NCI-H146 (cell line): ENCODE measurements around the gene ATP6V1F.
A peak's percentile ranks its signal among the peaks of the same experiment; 100 is the strongest.

Source experiments
- DNase-seq: peaks from one replicate; lab custom pipeline; 2025; lab: John Stamatoyannopoulos, UW

The ATP6V1F gene

DNA sequence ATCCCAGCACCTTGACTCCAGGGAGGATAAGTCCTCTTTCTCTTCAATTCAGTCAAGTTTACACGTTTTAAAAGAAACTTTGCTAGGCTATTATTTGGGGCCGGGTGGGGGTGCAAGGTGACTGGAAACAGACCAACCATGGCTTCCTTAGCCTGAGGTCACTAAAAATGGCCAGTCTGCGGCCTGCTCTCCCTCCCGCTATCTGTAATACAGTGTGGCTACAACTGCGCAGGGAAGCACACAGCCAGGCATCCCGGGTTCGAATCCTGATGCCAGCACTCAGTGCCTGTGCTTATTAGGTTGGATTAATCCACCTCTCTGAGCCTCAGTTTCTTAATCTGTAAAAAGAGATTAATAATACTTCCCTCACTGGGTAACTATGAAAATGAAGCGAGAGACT, 19.5 kb downstream of the ATP6V1F start:
- DNase-seq = no peak

DNA sequence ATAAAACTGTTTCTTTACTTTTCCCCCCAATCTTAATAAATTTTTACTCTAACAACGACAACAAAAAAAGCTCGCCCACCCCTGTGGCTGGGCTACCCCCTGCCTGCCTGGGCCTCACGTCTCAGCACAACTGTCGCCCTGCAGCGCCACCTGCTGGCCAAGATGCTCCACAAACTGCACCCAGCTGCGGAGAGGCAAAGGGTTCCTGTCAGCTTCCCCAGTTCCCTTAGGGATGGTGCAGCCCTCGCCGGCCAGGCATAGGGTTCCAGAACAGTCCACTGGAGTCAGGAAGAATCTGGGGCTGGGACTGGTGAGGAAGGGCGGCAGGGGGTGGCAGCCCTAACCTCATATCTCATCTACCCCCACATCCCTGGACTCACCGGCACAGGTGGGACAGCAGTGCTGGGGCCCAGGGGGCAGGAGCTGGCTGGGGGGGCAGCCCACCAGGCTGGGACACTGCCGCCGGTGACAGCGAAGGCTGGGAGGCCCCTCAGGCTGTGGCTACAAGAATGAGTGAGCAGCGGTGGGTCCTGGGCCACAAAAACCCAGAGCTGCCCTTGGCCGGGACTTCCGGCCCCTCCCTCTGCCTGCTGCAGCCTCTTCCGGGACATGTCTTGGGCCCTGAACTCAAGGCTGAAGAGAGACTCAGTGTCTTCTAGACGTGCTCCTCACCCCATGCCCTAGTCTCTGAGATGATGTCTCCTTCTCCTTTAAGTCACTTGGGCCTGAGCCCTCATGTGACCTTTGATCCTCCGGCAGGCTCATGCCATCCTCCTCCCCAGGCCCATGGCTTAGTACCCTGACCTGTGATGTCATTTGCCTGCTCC, 21.2 kb downstream of the ATP6V1F start:
- peak; percentile 39 for DNase-seq

DNA sequence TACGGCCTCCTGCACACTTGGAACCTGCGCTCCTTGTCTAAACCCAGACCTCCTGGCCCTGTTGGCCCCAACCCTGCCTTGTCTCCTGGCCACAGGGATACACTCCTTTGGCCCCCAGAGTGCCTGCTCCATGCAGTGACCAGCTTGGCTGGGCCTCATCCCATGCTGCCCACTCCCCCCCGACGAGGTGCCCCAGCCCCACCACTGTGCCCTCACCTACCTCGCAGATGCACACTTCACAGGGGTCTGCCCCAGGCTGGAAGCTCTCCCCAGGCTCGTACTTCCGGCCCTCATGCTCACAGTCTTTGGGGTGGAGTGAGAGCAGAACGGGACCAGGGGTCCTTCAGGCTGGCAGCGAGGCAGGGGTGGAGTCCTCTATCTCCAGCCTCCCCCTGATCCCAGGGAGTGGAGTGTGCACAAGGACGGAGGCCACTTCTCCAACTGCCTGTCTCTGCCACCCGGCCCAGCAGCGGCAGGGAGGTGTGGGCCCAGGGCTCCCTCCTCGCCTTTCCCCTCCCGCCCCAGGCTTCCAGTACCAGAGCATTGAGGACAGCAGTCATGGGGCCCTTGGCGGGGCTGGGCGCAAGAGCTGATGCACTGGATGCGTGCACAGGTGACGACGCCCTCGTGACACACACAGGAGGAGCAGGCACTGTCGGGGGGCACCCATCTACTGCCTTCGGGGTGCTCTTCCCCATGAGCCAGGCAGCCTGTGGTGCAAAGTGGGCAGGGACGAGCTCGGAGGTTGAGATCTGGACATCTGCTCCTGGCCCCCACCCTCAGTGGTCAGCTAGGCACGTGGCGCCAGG, 22.1 kb downstream of the ATP6V1F start:
- no peak for DNase-seq

DNA sequence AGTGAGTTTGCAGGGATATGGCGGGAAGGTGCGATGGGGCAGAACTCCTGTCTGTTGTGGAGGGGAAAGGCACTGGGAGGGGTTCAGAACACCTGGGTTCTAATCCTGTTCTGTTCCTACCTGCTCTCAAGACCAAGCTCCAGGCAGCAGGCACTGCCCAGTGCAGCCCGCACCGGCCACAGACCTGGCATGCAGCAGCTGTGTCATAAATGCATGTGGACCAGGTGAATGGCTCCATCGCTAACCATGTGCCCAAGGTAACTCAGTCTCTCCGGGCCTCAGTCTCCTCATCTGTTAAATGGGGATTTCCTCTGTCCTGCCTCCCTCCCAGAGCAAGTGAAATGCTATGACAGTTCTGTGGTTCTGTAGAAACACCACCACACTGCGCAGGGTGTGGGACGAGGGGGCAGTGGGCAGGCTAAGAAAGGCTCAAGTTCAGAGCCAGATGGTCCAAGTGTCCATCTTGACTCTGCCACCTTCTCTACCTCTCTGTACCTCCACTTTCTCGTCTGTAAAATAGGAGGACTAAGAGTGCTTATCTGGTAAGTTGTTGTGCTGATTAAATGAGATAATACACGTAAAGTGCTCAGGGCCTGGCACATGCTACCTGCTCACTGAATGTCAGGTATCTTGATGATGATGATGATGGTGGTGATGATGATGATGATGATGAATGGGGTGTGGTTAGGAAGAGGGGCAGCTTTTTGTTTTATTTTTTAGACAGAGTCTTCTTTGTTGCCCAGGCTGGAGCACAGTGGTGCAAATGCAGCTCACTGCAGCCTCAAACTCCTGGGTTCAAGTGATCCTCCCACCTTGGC, 22.9 kb downstream of the ATP6V1F start:
- no peak for DNase-seq

DNA sequence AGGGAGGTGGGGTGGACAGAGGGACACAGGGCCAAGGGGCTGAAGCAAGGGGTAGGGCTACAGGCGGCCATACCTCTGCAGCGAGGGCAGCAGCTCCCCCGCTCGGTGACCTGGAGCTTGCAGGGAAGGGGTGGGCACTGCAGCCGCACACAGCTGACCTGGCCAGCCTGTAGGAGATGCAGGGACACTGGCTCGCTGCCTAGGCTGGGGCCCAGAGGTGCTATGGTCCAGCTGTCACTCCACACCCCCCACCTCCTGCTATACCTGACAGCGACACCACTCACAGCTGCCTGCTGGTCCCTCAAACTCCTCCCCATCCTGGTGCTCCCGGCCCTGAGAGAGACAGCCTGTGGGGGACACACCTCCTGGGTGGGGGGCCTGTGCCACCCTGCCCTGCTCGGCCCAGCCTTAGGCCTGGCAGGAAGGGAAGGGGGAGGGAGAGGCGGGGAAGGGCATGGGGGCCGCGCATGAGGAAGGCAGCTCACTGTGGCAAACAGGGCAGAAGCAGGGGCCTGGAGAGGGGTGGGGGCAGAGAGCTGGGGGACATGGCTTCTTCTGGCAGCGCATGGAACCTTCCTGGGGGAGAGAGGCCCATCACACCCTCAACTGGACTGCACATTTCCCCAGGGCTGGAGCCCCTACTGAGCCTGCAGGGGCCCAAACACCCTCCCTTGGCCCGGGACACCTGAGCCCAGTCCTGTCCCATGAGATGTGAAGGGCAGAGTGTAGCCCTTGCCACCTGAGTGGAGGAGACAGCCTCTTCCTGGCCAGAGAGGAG, 23.9 kb downstream of the ATP6V1F start:
- no peak for DNase-seq

DNA sequence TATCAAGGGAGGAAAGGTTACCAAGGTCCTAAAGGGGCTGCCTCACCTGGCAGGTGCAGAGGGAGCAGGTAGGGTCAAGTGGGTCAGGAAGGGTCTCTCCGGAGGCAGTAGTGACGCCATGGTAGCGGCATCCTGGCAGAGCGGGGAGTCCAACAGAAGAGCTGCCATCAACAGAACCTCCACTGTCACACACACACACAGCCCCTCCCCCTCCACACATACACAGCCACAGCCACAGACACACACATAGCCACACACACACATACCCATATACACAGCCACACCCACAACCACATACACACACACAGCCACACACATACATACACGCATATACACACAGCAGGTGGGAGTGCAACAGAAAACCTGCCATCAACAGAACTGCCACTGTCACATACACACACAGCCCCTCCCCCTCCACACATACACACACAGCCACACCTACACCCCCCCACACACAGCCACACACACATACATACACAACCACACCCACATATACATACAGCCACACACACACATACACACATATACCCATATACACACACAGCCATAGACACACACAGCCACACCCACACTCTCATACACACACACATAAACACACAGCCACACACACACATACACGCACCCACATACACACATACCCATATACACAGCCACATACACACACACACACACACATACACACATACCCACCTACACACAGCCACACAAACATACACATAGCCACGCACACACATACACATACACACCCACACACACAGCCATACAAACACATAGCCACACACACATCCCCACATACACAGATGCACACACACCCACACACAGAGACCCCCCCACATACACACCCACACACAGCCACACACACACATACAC, 24.7 kb downstream of the ATP6V1F start:
- DNase-seq = peak; percentile 34

DNA sequence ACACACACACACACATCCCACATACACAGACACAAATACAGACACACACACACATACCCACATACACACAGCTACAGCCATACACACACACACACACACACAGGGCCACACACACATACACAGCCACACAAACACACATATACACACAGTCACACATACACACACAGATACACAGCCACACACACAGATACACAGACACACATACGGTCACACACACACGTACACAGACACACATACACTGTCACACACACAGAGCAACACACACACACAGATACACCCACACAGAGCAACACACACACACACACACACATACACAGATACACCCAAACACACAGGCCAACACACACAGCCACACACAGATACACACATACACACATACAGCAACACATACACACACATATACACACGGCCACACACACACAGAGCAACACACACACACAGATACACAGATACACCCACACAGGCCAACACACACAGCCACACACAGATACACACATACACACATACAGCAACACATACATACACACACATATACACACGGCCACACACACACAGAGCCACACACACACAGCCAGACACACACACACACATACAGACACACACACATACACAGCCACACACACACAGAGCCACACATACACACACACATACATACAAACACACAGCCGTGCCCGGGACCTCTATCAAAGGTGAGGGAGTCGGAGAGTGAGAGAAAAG, 25.5 kb downstream of the ATP6V1F start:
- DNase-seq = no peak

DNA sequence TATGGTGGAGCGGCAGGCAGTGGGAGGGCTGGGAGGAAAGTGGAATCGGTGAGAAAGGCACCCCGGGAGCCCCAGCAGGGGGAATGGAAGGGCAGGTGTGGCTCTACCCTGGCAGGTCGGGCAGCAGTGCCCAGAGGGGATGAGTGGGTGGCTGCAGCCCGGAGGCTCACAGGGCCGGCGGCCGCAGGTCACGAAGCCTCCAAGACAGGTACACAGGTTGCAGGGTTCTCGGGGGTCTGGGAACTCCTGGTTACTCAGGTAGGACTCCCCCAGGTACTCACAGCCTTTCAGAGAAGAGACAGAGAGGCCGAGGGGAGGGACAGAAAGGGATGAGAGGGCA, 26.1 kb downstream of the ATP6V1F start:
- DNase-seq = peak; percentile 84

DNA sequence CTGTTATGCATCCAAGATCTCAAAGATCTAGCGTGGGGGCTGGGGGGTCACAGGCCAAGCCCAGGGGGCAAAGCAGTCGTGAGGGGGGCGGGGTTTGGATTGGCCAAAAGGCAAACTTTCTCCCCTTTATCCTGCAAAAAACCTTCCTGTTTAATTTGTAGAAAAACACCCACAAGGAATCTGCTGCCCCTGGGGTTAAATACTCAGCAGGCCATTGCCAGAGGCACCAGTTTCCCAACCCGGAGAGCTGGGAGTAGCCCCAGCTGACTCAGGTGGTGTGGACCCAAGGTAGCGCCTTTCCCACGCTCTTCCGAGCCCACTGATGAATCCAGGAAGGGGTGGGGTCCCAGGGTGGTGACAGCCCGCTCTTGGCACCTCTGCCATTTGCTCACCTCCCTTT, 26.5 kb downstream of the ATP6V1F start:
- DNase-seq = peak; percentile 62

DNA sequence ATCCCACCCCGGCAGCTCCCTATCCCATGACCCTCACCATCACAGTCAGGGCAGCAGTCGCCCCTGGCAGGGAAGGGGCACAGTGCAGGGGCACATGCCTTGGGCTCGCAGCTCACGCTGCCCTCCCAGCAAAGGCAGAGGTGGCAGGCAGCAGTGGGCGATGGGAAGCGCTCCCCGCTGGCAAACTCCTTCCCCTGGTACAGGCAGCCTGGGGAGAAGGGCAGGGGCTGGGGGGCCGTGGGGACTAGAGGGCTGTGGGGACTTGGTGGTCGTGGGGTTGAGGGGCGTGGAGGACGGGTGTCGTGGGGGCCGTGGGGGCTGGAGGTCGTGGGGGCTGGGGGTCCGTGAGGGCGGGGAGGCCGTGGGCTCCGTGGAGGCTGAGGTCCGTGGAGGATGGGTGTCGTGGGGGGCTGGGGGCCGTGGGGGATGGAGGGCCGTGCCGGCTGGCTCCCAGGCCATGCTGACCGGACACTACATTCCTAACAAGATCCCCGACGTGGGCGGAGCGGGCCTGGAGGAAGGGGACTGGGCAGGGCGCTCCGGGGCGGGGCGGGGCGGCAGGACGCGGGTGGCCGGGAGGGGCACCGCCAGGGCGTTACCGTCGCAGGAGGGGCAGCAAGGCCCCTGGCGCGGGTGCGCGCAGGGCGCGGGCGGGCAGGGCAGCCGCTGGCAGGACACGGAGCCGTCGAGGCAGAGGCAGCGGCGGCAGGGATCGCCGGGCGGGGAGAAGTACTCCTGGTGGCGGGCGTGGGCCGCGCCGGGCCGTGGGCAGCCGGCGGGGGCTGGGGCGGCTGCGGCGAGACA, 27.9 kb downstream of the ATP6V1F start:
- peak; percentile 66 for DNase-seq

DNA sequence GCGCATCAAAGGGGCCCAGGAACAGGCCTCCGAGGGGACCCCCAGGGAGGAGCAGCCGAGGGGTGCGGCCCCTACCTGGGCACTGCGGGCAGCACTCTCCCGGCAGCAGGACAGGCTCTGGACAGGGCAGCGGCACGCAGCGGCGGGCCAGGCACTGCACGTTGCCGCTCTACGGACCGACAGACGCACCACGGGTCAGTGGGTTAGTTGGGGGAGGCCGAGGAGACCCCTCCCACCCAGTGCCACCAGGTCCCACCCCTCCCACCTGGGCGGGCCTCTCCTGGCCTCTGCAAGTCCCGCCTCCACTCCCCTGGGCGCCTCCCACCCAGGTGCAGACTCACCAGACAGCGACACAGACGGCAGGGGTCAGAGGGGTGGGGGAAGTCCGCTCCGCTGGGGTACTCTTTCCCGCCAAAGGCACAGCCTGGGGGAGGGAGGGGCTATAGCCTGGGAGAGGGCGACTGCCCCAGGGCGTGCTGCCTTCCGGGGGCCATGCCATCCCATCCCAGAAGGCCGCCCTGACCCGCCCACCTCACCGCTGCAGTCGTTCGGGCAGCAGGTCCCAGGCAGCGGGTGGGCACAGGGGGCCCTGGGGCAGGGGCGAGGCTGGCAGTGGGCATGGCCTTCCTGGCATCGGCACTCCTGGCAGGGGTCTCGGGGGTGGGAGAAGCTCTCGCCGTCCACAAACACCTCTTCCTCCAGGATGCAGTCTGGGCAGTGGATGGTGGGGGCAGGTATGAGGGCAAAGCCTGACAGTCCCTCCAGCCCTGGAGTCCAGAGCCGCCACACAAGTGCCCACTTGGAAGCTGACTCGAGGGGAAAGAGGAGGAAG, 28.7 kb downstream of the ATP6V1F start:
- DNase-seq = peak; percentile 81

DNA sequence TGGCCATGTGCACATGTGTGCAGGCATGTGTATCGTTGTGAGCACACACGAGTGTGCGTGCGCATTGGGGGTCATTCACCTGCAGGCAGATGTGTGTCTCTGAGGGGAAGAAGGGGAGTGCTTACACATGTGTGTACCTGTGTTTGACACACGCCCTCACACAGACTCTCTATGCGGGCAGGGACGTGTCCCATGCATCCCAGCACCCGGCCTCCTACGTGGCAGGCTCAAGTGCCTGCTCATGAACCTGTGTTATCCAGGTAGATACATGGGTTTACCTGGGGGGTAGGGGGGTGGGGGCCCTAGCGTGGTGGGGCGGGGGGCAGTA, 29.2 kb downstream of the ATP6V1F start:
- DNase-seq = no peak

DNA sequence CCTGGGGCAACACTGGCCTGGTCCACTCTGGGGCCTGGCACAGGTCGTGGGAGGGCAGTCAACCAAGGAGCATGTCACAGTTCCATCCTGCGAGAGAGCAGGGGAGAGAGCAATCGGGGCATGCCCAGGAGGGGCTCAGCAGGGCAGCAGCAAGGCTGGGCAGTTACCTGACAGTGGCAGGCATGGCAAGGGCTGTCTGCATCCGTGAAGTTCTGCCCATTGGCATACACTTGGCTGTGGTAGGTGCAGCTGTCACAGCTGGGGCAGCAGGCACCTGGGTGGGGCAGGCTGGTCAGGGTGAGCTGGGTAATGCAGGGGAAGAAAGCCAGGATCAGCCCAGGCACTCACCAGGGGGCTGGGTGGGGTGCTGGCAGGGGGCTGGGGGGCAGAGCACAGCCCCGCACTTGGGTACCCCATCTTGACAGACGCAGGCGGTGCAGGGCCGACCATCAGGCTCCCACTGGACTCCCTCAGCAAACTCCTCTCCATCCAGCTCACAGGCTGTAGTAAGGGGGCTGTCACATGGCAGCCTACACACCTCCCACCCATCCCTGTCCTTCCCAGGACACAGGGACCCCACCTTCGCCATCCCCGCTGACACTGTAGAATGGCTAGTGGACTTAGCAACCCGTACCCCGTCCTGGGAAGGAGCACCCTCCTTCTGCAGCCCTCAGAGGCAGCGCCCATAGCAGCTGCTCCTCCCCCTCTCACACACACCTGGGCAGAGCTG, 30.0 kb downstream of the ATP6V1F start:
- no peak for DNase-seq

DNA sequence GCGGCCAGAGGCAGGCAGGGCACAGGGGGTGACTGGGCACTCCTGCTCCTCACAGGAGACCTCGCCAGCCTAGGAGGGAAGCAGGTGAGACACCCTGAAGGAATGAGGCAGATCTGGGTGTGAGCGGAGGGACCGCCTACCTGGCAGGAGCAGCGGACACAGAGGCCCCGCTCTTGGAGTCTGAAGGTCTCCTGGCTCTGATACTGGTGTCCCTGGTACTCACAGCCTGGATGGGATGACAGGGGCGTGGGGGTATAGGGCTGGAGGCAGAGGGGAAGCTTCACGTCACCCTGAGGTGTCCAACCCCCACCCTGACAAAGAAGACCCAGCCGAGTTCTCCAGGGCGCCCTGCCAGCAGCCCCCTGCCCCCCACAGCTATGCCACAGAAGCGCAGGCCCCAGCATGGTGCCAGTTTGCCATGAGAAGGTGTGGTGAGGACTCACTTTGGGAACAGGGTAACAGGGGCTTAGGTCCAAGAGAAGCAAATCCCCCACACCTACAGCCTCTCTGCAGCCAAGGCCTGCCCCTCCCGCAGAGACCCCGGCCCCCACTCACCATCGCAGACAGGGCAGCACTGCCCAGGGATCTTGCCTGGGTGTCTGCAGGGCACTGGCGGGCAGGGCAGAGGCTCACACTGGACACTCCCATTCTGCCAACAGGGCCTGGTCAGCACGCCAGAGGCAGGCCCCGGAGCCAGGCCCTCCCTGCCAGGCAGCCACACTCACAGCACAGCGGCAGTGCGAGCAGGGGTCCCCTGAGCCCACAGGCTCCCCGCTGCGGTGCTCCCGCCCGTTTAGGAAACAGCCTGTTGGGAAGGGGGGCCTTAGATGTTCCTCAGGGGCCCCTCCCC, 30.8 kb downstream of the ATP6V1F start:
- DNase-seq = no peak

DNA sequence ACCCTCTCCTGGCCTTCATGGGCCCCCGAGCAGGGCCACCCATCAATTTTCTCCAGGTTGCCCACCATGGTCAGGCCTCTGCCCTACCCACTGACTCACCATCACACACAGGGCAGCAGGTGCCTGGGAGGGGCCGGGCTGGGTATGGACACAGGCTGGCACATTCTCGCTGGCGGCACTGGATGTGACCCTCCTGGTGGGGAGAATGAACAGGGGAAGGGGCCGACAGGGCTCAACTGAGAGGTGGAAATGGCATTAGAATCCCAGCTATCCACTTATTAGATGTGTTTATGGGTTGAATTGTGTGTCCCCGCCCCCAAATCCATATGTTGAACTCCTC, 31.4 kb downstream of the ATP6V1F start:
- no peak for DNase-seq

DNA sequence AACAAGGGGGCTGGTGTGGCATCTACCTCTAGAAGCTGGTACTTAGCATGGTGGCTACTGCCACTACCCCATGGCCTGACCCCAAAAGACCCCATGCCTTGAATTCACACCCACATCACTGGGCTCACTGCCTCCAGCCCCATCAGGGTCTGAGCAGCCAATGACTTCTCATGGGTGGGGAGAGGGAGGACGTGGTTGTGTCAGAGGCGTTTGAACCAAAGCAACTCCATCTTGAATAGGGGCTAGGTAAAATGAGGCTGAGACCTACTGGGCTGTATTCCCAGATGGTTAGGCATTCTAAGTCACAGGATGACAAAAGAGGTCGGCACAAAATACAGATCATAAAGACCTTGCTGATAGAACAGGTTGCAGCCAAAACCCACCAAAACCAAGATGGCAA, 32.7 kb downstream of the ATP6V1F start:
- DNase-seq = no peak

DNA sequence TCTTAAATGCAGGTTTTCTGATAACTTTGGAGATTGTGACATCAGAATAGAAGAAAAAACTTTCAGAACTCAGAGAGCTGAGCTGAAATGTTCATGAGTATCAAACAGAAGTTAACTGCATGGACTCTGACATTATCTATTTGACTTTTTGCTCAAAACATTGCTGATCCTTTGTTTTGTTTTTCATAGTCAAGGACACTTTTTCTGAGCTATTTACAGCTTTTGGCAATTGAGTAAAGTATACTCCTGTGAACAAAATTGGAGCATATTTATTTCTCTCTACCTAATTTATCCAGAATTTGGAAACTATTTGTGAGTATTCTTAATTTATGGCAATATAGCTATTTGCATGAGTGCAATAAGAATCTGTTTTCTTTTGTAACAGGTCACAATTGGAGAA, 36.7 kb downstream of the ATP6V1F start:
- DNase-seq = no peak
